ENCODE results near the gene NES. TPM values are rescaled to one million over a fixed set of nuclear protein-coding genes. Genes with fewer than 3 reads are reported as not detected.
A peak's percentile ranks its signal among the peaks of the same experiment; 100 is the strongest.

The NES gene
- total RNA-seq, 4 donors from 2014 or later = 17.4 to 76.4 (median 27.7) TPM

DNA sequence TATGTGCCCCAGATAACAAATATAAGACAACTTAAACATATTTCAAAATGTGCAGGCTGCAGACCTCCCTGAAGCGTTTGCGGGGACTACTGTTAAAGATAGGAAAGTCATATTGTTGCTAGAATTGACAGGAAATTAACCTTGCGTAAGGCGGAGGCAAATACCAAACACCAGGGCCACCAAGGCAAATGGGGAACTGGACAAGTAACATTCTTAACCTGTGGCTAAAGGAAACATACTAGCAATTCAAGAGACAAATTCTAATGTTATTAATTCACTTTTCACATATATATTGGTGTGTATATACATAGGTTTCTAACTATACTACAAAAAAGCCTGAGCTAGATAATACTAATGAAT lies 51.1 kb downstream of the NES start:
- ATAC-seq (ENCODE audit: low FRiP score) (no peak), DNase-seq (ENCODE audit: low spot score) (no peak)
- TF ChIP-seq, protein P1, sequence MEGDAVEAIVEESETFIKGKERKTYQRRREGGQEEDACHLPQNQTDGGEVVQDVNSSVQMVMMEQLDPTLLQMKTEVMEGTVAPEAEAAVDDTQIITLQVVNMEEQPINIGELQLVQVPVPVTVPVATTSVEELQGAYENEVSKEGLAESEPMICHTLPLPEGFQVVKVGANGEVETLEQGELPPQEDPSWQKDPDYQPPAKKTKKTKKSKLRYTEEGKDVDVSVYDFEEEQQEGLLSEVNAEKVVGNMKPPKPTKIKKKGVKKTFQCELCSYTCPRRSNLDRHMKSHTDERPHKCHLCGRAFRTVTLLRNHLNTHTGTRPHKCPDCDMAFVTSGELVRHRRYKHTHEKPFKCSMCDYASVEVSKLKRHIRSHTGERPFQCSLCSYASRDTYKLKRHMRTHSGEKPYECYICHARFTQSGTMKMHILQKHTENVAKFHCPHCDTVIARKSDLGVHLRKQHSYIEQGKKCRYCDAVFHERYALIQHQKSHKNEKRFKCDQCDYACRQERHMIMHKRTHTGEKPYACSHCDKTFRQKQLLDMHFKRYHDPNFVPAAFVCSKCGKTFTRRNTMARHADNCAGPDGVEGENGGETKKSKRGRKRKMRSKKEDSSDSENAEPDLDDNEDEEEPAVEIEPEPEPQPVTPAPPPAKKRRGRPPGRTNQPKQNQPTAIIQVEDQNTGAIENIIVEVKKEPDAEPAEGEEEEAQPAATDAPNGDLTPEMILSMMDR (IDR thresholded peaks at IDR 0.05) = no peak

DNA sequence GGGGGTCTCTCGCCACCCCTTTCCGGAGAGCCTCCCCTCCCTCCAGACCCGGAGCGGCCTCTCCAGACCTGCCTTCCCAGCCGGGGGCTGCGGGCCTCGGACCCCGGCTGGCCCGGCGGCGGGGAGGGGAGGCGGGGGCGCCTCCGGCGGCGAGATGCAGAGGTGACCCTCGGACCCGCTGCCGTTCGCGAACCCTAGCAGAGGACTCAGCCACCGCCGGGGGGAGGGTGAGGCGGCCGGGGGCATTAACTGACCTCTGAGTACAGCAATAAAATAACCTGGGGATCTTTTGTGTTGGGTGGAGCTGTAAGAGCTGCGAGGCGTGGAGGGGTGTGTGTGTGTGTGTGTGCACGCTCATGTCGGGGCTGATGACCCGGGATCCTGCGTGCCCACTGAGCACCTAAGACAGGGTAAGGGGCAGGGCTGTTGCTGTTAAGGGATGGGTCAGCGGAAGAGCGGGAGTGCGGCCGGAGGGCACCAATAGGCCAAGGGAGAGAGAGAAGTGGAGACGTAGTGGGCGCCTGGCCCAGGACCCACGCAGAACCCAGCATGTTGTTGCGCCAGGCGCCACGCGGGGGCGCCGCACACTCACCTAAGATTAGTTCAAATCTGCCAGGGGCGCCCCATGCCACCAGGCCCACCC lies 51.6 kb downstream of the NES start:
- ATAC-seq (ENCODE audit: low FRiP score) (peak; percentile 67), DNase-seq (ENCODE audit: low spot score) (peak; percentile 56)
- TF ChIP-seq, protein P1 (IDR thresholded peaks at IDR 0.05) = peak in 1 of 3 donors; percentile 61

DNA sequence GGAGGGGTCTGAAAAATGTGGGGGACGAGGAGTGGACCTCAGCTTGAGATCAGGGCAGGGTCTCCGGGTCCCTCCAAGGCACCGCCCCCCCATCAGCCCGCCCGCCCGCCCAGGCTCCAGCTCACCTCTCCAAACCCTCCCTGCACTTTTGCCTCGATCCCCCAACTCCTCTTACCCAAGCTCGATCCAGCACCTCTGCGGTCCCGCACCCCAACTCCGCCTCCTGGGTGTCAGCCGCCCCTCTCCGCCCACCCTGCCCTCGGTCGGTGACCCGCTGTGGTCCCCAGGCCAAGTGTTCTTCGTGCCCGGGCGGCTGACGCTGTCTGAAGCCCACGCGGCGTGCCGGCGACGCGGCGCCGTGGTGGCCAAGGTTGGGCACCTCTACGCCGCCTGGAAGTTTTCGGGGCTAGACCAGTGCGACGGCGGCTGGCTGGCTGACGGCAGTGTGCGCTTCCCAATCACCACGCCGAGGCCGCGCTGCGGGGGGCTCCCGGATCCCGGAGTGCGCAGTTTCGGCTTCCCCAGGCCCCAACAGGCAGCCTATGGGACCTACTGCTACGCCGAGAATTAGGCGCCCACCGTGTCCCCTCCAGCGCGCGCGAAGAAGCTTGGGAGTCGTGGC lies 52.3 kb downstream of the NES start:
- ATAC-seq (ENCODE audit: low FRiP score) = no peak
- no peak for DNase-seq (ENCODE audit: low spot score)
- TF ChIP-seq, protein P1 (IDR thresholded peaks at IDR 0.05) = no peak

DNA sequence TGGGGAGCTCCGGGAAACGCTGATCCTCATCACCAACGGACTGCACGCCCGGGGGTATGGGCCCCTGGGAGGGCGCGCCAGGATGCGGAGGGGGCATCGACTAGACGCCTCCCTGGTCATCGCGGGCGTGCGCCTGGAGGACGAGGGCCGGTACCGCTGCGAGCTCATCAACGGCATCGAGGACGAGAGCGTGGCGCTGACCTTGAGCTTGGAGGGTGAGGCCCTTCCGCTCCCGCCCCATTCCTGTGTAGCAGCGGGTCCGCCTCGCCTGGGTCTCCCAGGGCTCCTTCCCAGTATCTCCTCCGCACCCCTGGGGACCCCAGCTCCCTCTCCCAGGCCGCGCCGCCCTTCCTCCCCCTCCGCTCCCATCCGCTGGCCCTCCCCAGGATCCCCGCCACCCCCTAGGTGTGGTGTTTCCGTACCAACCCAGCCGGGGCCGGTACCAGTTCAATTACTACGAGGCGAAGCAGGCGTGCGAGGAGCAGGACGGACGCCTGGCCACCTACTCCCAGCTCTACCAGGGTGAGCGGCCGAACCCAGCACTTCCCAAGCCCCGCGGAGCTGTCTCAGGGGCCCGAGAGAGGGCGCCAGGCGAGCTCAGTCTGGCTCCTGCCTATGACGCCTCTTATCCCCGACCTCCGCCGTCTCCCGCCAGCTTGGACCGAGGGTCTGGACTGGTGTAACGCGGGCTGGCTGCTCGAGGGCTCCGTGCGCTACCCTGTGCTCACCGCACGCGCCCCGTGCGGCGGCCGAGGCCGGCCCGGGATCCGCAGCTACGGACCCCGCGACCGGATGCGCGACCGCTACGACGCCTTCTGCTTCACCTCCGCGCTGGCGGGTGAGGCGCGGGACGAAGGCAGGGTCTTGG lies 53.0 kb downstream of the NES start:
- TF ChIP-seq, protein P1 (IDR thresholded peaks at IDR 0.05) = no peak
- ATAC-seq (ENCODE audit: low FRiP score) = peak; percentile 39
- no peak for DNase-seq (ENCODE audit: low spot score)

DNA sequence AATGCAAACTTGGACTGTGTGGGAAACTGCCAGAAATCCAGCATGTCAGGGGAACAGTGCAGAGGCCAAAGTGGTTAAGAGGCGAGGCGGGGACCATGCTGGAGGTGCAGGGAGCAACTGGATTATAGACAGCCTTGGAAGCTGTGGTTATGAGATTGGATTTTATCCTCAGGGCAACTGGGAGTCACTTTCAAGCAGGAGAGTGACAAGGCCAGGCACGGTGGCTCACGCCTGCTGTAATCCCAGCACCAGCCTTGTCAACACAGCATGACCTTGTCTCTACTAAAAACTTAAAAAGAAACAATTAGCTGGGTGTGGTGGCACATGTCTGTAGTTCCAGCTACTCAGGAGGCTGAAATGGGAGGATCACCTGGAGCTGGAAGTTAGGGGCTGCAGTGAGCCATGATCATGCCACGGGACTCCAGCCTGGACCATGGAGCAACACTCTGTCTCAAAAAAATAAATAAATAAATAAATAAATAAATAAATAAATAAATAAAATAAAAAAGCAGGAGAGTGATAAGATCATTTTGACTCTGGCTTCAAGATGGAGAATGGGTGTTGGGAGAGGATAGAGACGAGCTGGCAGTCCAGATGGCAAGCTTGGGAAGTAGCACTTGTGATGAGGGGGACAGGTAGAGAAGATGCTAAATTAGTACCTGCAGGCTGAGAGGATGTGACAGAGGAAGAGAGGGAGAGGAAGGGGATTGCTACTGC lies 54.5 kb downstream of the NES start:
- DNase-seq (ENCODE audit: low spot score) = no peak
- TF ChIP-seq, protein P1 (IDR thresholded peaks at IDR 0.05) = no peak
- no peak for ATAC-seq (ENCODE audit: low FRiP score)

DNA sequence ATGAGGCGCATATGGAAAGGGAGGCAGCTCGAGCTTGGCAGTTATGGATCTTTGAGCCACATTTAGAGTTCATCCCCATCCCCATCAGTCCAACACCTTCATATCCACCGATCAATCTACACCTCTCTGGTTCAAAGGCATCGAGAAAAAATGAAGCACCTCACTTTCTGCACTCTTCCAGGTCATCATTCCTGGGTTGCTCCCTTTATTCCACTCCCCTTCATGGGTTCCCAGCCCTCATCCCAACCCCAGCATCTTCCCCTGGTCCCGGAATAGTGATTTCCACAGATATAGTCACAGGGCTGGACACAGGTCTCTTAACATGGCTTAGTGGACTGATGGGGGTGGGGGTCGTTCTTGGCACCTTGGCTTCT lies 57.6 kb downstream of the NES start:
- TF ChIP-seq, protein P1 (IDR thresholded peaks at IDR 0.05) = no peak
- DNase-seq (ENCODE audit: low spot score) (no peak), ATAC-seq (ENCODE audit: low FRiP score) (no peak)
